HEK293T (cell line): Measurements from ENCODE around the gene SPATA13.

Experiments
- ARNT ChIP-seq: fragments of 450-650 bp; IDR thresholded peaks from 2 replicates; pipeline ENCODE4 v1.6.1; 2017; ENCODE audit warnings: mild to moderate bottlenecking
- BHLHE40 ChIP-seq: fragments of 450-650 bp; IDR thresholded peaks from 2 replicates; pipeline ENCODE4 v1.6.1; 2016; ENCODE audit warnings: mild to moderate bottlenecking, moderate library complexity, borderline replicate concordance
- ELF4 ChIP-seq: fragments of 450-650 bp; IDR thresholded peaks from 2 replicates; pipeline ENCODE4 v1.6.1; 2017; ENCODE audit warnings: antibody characterized with exemption
- FOXA1 ChIP-seq: fragments of 450-650 bp; IDR thresholded peaks from 2 replicates; pipeline ENCODE4 v1.6.1; 2016; ENCODE audit warnings: mild to moderate bottlenecking
- FOXK2 ChIP-seq: fragments of 450-650 bp; IDR thresholded peaks from 2 replicates; pipeline ENCODE4 v1.6.1; 2016; ENCODE audit warnings: mild to moderate bottlenecking
- FOXM1 ChIP-seq: fragments of 450-650 bp; IDR thresholded peaks from 2 replicates; pipeline ENCODE4 v1.6.1; 2017; ENCODE audit warnings: mild to moderate bottlenecking, borderline replicate concordance
- HDGF ChIP-seq: fragments of 450-650 bp; IDR thresholded peaks from 2 replicates; pipeline ENCODE4 v1.6.1; 2017; ENCODE audit warnings: antibody characterized with exemption, borderline replicate concordance
- LEF1 ChIP-seq: fragments of 450-650 bp; IDR thresholded peaks from 2 replicates; pipeline ENCODE4 v1.6.1; 2017; ENCODE audit warnings: mild to moderate bottlenecking, borderline replicate concordance
- NFRKB ChIP-seq: fragments of 450-650 bp; IDR thresholded peaks from 2 replicates; pipeline ENCODE4 v1.6.1; 2016; ENCODE audit warnings: mild to moderate bottlenecking, moderate library complexity
- SP1 ChIP-seq: fragments of 450-650 bp; IDR thresholded peaks from 2 replicates; pipeline ENCODE4 v1.6.1; 2017
- SUZ12 ChIP-seq: fragments of 450-650 bp; IDR thresholded peaks from 2 replicates; pipeline ENCODE4 v1.6.1; 2016; ENCODE audit warnings: mild to moderate bottlenecking
- TARDBP ChIP-seq: fragments of 450-650 bp; IDR thresholded peaks from 2 replicates; pipeline ENCODE4 v1.6.1; 2016
- ZNF384 ChIP-seq: fragments of 450-650 bp; IDR thresholded peaks from 2 replicates; pipeline ENCODE4 v1.6.1; 2016
- TF ChIP-seq, protein P1 (sequence below): fragments of 450-650 bp; IDR thresholded peaks from 2 replicates; pipeline ENCODE4 v1.6.1; 2016

DNA sequence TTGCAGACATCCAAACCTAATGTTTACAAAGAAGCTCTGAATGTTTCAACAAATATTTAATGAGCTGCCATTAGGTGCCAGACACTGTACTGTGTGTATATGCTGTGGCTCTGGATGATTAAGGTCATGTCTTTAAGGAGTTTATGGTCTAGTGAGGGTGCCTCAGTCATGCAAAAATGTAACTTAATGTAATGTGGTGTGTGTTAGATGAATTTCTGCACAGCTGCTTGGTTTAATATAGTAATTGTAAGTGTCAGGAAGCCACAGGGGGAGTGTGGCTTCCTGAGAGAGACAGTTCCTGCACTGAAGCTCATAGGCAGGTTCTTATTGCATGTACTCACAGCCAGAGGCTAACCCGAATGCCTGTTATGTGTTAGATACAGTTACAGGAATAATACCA, 43.3 kb downstream of the SPATA13 start:
- TF ChIP-seq FOXM1 (no peak), SP1 (no peak), FOXK2 (no peak), ARNT (no peak), TARDBP (no peak), HDGF (no peak), ELF4 (no peak), FOXA1 (no peak), BHLHE40 (no peak), ZNF384 (no peak), SUZ12 (no peak), LEF1 (no peak), NFRKB (no peak)
- TF ChIP-seq, protein P1, sequence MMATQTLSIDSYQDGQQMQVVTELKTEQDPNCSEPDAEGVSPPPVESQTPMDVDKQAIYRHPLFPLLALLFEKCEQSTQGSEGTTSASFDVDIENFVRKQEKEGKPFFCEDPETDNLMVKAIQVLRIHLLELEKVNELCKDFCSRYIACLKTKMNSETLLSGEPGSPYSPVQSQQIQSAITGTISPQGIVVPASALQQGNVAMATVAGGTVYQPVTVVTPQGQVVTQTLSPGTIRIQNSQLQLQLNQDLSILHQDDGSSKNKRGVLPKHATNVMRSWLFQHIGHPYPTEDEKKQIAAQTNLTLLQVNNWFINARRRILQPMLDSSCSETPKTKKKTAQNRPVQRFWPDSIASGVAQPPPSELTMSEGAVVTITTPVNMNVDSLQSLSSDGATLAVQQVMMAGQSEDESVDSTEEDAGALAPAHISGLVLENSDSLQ = no peak
